Measurements from ENCODE around the gene NXPH4.

The NXPH4 gene

GRCh38 chr12:57216014-57216911 is at the start of gene NXPH4:
Gene NXPH4, plus strand, starts transcription at chr12:57216794. Its CDS starts 176 bp downstream, at chr12:57216970.
- peak; percentile 51 for DNase-seq (ENCODE audit: low read depth)

DNA sequence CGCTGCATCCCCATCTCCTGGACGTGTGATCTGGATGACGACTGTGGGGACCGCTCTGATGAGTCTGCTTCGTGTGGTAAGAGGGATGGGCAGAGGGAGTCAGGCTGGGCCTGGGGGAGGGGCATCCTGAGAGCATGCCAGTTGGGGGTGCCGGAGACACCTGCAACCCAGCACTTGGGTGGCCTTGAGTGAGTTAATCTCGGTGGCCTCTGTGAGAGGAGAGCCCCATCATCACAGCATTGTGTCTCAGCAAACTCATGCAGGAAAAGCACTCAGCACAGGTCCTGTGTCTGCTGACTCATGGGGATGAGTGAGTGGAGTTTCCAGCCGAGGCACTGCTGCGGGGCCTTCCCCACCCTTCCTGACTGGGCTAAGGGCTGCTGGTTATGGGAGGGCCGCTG is 49.6 kb upstream of the NXPH4 start:
- DNase-seq (ENCODE audit: low read depth): peak; percentile 16

- DNase-seq (ENCODE audit: low read depth): no peak
These were observed 48.5 kb upstream of the NXPH4 start for GRCh38 chr12:57168058-57168457.

DNA sequence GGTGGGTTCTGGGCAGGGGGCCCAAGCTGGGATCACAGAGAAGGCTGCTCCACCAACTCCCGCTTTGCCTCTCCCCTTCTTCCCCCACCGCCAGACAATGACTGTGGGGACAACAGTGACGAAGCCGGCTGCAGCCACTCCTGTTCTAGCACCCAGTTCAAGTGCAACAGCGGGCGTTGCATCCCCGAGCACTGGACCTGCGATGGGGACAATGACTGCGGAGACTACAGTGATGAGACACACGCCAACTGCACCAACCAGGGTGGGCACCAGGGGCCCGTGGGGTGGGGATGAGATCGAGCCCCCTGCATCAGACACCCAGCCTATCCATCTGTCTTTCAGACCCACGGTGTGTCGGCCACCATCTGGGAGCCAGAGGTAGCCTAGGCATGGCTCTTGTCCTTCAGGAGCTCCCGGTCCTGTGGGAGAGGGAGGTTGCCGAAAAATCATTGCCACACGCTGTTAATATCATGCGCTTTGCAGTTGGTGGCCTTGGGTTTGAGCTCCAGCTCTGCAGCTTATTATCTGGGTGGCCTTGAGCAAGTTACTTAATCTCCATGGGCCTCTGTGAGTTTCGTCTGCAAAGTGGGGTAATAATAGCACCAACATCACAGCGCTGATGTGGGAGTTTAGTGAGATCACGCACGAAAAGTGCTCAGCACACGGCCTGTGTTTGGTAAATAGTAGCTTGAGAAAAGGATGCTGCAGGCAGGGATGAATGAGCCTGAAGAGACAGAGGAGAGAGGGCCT is 47.4 kb upstream of the NXPH4 start:
- DNase-seq (ENCODE audit: low read depth): no peak

DNA sequence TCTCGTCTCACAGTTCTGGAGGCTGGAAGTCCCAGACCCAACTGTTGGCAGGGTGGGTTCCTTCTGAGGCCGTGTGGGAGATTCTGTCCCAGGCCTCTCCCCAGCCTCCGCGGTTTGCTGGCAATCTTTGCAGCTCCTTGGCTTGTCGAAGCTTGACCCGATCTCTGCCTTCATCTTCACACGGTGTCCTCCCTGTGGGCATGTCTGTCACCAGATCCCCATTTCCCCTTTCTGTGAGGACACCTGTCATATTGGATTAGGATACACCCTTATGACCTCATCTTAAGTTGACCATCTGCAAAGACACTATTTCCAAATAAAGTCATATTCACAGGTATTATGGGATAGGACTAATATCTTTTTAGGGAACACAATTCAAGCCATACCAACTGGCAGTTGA is 46.6 kb upstream of the NXPH4 start:
- DNase-seq (ENCODE audit: low read depth): no peak

- DNase-seq (ENCODE audit: low read depth): no peak
These were observed 46.2 kb upstream of the NXPH4 start for GRCh38 chr12:57170408-57170807.

GRCh38 chr12:57170927-57171326 is 45.7 kb upstream of the NXPH4 start:
- DNase-seq (ENCODE audit: low read depth): no peak

- no peak for DNase-seq (ENCODE audit: low read depth)
These were observed 44.9 kb upstream of the NXPH4 start for GRCh38 chr12:57171668-57172067.

- no peak for DNase-seq (ENCODE audit: low read depth)
These were observed 43.5 kb upstream of the NXPH4 start for GRCh38 chr12:57173089-57173488.

DNA sequence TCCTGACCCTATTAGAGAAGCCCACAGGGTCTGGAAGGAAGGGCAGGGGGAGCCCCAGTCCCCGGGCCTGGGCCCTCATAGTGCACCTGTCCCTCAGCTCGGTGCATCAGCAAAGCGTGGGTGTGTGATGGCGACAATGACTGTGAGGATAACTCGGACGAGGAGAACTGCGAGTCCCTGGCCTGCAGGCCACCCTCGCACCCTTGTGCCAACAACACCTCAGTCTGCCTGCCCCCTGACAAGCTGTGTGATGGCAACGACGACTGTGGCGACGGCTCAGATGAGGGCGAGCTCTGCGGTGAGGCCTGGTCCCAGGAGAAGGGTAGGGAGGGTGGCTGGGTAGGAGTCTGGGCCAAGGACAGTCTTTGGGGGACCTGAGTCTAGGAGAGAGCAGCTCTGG is 42.9 kb upstream of the NXPH4 start:
- no peak for DNase-seq (ENCODE audit: low read depth)

DNA sequence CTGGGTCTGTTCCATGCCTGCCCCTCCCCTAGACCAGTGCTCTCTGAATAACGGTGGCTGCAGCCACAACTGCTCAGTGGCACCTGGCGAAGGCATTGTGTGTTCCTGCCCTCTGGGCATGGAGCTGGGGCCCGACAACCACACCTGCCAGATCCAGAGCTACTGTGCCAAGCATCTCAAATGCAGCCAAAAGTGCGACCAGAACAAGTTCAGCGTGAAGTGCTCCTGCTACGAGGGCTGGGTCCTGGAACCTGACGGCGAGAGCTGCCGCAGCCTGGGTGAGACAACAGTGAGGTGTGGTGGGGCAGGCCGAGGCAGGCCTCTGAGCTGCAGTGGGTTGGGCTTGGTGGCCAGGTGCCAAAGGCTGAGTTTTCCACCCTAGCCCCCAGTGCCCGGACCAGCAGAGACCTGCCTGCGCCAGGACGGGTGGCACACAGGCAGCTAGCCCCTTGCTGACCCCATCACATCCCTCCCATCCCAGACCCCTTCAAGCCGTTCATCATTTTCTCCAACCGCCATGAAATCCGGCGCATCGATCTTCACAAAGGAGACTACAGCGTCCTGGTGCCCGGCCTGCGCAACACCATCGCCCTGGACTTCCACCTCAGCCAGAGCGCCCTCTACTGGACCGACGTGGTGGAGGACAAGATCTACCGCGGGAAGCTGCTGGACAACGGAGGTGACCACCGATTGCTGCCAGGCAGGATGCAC is 41.0 kb upstream of the NXPH4 start:
- DNase-seq (ENCODE audit: low read depth): peak; percentile 11

DNA sequence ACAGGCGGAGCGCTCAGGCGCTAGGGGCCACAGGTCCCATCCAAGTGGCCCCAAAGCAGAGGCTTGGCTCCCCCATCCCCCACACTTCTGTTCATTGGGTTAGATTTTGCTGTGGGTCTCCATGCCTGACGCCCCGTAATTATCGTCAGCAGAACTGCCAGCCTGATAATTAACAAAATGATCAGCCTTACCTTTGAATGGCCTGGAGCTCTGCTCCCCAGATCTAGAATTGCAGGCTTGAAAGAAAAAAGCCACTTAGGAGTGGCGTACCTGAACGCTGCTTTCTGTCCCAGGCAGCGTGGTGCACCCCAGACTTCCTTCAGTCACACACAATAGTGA is 40.5 kb upstream of the NXPH4 start:
- no peak for DNase-seq (ENCODE audit: low read depth)

- no peak for DNase-seq (ENCODE audit: low read depth)
These were observed 39.7 kb upstream of the NXPH4 start for GRCh38 chr12:57176846-57177245.

GRCh38 chr12:57177354-57177753 is 39.2 kb upstream of the NXPH4 start:
- DNase-seq (ENCODE audit: low read depth): no peak

GRCh38 chr12:57178213-57178612 is 38.4 kb upstream of the NXPH4 start:
- DNase-seq (ENCODE audit: low read depth): no peak

GRCh38 chr12:57179331-57180086 is 37.1 kb upstream of the NXPH4 start:
- no peak for DNase-seq (ENCODE audit: low read depth)

DNA sequence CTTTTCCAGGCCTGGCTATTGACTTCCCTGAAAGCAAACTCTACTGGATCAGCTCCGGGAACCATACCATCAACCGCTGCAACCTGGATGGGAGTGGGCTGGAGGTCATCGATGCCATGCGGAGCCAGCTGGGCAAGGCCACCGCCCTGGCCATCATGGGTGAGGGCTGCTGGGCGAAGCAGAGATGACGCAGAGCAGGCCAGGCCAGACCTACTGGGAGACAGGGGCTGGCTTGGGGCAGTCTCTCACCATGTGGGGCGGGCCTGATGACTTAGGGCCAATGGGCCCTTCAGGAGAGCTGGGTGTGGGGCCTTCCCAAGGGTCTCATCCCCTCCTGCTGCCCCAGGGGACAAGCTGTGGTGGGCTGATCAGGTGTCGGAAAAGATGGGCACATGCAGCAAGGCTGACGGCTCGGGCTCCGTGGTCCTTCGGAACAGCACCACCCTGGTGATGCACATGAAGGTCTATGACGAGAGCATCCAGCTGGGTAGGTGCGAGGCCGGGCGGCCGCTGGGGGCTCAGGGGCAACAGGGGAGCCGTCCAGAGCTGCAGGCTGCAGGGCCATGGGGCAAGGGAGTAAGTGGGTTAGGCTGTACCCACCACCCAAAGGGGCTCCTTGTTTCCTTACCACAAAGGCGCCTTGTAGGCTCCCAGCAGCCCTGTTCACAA is 36.1 kb upstream of the NXPH4 start:
- no peak for DNase-seq (ENCODE audit: low read depth)

DNA sequence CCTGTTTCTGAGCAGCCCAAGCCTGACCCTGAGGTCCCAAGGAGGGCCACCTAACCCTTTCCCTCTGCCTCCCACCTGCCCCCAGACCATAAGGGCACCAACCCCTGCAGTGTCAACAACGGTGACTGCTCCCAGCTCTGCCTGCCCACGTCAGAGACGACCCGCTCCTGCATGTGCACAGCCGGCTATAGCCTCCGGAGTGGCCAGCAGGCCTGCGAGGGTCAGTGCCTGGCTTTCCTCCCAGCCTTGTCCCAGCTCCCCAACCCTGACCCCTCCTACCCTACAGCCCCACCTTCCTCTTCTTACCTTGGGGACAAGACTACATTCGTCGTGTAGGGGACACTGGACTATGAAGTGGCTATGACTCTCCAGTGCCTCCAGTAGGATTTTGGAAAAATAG is 35.5 kb upstream of the NXPH4 start:
- no peak for DNase-seq (ENCODE audit: low read depth)

GRCh38 chr12:57181561-57182155 is 34.9 kb upstream of the NXPH4 start:
- DNase-seq (ENCODE audit: low read depth): no peak

GRCh38 chr12:57182918-57183575 is 33.5 kb upstream of the NXPH4 start:
- peak; percentile 68 for DNase-seq (ENCODE audit: low read depth)

All from activated T-helper 9 cell treated with anti-CD3 and anti-CD28 coated beads, Interleukin-2, amount 50 U/mL, for 16 hours (primary cell).